Lower lobe of right lung (tissue), 2 donors: ENCODE results near the gene DCANP1. TPM values are rescaled to one million over a fixed set of nuclear protein-coding genes. Genes with fewer than 3 reads are reported as not detected.

ENCODE experiments used
- ATAC-seq, 2 donors: fragments of 200-7000 bp; cut with Tn5 transposase; one replicate each; pipeline ENCODE4 v1.9.1; 2020 to 2022; ENCODE audit warnings: mild to moderate bottlenecking in 2 of 2, moderate library complexity in 2 of 2
- DNase-seq: peaks from one replicate; pipeline ENCODE4 v3.0.0-alpha.2; 2020
- H3K27ac ChIP-seq: fragments of 200-600 bp; one replicate; pipeline ENCODE4 v1.8.0; 2022
- H3K27me3 ChIP-seq: fragments of 200-600 bp; one replicate; pipeline ENCODE4 v1.8.0; 2022; ENCODE audit warnings: low read depth
- H3K36me3 ChIP-seq: fragments of 200-600 bp; one replicate; pipeline ENCODE4 v1.8.0; 2022; ENCODE audit warnings: mild to moderate bottlenecking
- H3K4me1 ChIP-seq: fragments of 200-600 bp; one replicate; pipeline ENCODE4 v1.8.0; 2022
- H3K4me3 ChIP-seq: fragments of 200-600 bp; one replicate; pipeline ENCODE4 v1.8.0; 2022; ENCODE audit warnings: mild to moderate bottlenecking
- H3K9me3 ChIP-seq: fragments of 200-600 bp; one replicate; pipeline ENCODE4 v1.8.0; 2022
- CTCF ChIP-seq: fragments of 200-600 bp; IDR thresholded peaks from one replicate; pipeline ENCODE4 v1.8.0; 2022; ENCODE audit warnings: antibody characterized with exemption, mild to moderate bottlenecking
- intact Hi-C: fragments of 100-400 bp; cut with DNase I; formaldehyde crosslinking; loops from one replicate; pipeline ENCODE4 v1.11.0; 2022
- total RNA-seq: library from RNA; stranded (reverse); fragmentation: NEBNext Ultra II Directional; extraction: Animal tissue kit (Norgen Biotek cat#: 25700); gene quantifications from one replicate; pipeline ENCODE4 v1.2.1, GENCODE V29; 2021
- donor health status: DM: no; HTN: yes; CAD: no; lungs with severe emphysema.

Gene DCANP1
- total RNA-seq, 1 donor from 2014 or later = not detected

DNA sequence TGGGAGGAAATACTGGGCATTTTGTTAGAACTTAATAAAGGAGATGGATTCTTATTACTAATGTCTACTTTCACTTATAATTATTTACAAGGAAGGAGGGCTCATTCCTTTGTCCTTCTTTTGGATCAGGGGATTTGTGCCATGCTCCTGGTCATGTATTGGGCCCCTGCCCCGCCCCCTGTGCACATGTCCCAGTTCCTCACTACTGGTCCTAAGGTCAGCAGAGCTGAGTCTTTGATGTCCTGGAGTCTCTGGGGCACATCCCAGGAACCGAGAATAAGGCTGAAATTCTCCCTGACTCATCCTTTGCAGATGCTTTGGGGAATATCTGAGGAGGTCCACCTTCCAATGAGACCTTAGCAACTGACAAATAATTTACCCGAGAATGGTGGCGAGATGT is 24.6 kb upstream of the DCANP1 start:
- Histone ChIP-seq H3K9me3 (no peaks in the 10 kb centered on the region), H3K27me3 (peaks cover 51% of the 10 kb centered on the region), H3K27ac (no peak overlapping the region), H3K36me3 (no peaks in the 10 kb centered on the region), H3K4me1 (no peaks in the 10 kb centered on the region), H3K4me3 (no peak overlapping the region)
- no peak for TF ChIP-seq CTCF
- intact Hi-C loops = no loop called here
- DNase-seq = no peak
- no peak for ATAC-seq

DNA sequence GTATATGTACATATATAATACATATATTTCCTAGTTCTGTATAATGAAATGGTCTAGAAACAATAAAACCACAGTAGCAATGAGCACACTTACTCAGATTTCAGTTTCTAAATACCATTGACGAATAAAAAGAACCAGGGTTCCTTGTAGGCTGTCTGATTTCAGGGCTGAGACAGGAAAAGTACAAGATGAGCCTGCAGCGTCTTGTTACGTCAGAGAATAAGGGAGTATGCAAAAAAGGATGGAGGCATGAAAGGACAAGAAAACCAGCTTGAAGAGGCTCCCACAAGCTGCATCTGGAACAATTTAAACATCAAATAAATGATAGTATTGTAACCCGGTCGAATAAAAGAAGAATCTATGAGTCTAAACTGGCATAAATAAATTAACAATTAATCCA is 22.8 kb upstream of the DCANP1 start:
- H3K27me3 ChIP-seq = peaks cover 59% of the 10 kb centered on the region
- no peaks in the 10 kb centered on the region for H3K9me3 ChIP-seq
- no peak for ATAC-seq
- no peak for TF ChIP-seq CTCF
- DNase-seq = no peak
- no peak overlapping the region for H3K4me3 ChIP-seq
- no peak overlapping the region for H3K27ac ChIP-seq
- intact Hi-C loops = loop anchor here (5.0 kb wide), 1 partner anchor 82 kb away; no protein-coding TSS in a partner anchor
- no peaks in the 10 kb centered on the region for H3K36me3 ChIP-seq
- peaks cover 5% of the 10 kb centered on the region for H3K4me1 ChIP-seq

- H3K4me3 ChIP-seq = no peak overlapping the region
- H3K27ac ChIP-seq = no peak overlapping the region
- ATAC-seq (no peak), DNase-seq (no peak)
- H3K4me1 ChIP-seq = peaks cover 5% of the 10 kb centered on the region
- intact Hi-C loops = loop anchor here (5.0 kb wide), 1 partner anchor 84 kb away; no protein-coding TSS in a partner anchor
- no peaks in the 10 kb centered on the region for H3K9me3 ChIP-seq
- no peak for TF ChIP-seq CTCF
- no peaks in the 10 kb centered on the region for H3K36me3 ChIP-seq
- H3K27me3 ChIP-seq = peaks cover 60% of the 10 kb centered on the region
These were observed 21.4 kb upstream of the DCANP1 start for GRCh38 chr5:135468541-135468940.

DNA sequence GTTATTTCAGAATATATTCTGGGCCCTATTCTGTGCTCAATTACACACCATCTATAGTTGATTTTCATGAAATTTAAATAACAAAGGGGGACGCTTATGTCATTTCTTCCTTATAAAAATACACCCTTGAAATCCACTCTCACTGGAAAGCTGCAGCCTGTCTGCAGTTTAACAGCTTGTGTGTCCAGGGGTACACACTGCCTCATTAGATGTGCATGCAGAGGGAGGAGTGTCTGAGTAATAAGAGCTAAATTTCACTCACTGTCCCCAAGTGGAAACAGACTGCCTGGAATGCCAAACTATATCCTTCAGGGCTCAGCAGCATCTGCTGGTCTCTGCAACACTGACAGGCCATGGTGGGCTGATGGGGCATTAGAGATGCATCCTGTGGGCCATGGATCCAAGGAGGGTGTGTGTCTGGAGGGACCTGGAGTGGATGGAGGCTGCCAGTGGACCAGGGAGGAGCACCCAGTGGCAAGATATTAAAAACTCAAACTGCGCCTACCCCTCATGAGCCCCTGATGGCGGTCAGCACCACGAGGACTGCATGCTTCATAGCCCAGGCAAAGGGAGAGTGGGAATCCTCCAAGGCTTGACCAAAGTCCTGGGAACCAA is 20.8 kb upstream of the DCANP1 start:
- peaks cover 55% of the 10 kb centered on the region for H3K27me3 ChIP-seq
- no peak for TF ChIP-seq CTCF
- H3K4me3 ChIP-seq = no peak overlapping the region
- H3K27ac ChIP-seq = no peak overlapping the region
- no peaks in the 10 kb centered on the region for H3K9me3 ChIP-seq
- DNase-seq (no peak), ATAC-seq (no peak)
- peaks cover 5% of the 10 kb centered on the region for H3K4me1 ChIP-seq
- intact Hi-C loops = loop anchor here (5.0 kb wide), 1 partner anchor 84 kb away; no protein-coding TSS in a partner anchor
- no peaks in the 10 kb centered on the region for H3K36me3 ChIP-seq

- Histone ChIP-seq H3K4me3 (no peak overlapping the region), H3K27me3 (peaks cover 53% of the 10 kb centered on the region), H3K4me1 (peaks cover 5% of the 10 kb centered on the region), H3K36me3 (no peaks in the 10 kb centered on the region), H3K27ac (no peak overlapping the region), H3K9me3 (no peaks in the 10 kb centered on the region)
- TF ChIP-seq CTCF = no peak
- ATAC-seq (peak in 1 of 2 donors; percentile 9), DNase-seq (no peak)
- intact Hi-C loops = loop anchor here (5.0 kb wide), 1 partner anchor 85 kb away; no protein-coding TSS in a partner anchor
These were observed 20.0 kb upstream of the DCANP1 start for GRCh38 chr5:135467051-135467625.
